ENCODE measurements around the gene IFI44. TPM values are rescaled to one million over a fixed set of nuclear protein-coding genes. Genes with fewer than 3 reads are reported as not detected.

IFI44 gene
- total and polyA plus RNA-seq, 2 experiments from 2014 or later: not detected

DNA sequence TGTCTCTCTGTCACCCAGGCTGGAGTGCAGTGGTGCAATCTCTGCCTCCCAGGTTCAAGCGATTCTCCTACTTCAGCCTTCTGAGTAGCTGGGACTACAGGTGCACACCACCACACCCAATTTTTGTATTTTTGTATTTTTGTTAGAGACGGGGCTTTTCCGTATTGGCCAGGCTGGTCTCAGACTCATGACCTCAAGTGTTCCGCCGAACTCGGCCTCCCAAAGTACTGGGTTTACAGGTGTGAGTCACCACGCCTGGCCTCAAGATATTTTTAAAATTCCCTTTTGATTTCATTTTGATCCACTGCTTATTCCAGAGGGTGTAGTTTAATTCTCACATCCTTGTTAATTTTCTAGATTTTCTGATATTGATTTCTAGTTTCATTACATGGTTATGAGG is 25.6 kb upstream of the IFI44 start:
- Mint-ChIP-seq H3K27ac (no peak overlapping the region), H3K36me3 (ENCODE audit: low read depth) (no peaks in the 10 kb centered on the region), H3K9me3 (no peaks in the 10 kb centered on the region), H3K4me1 (no peaks in the 10 kb centered on the region), H3K4me3 (no peak overlapping the region), H3K27me3 (ENCODE audit: insufficient read depth, low read depth, poor library complexity) (peaks cover 2% of the 10 kb centered on the region)
- no peaks in the 10 kb centered on the region for H4K20me1 ChIP-seq (replicated peaks; ENCODE audit: insufficient read depth)
- no peaks in the 10 kb centered on the region for H3K36me3 ChIP-seq (ENCODE audit: insufficient read depth)
- no peaks in the 10 kb centered on the region for H3K27me3 ChIP-seq (ENCODE audit: insufficient read depth)
- H3K9me2 ChIP-seq (ENCODE audit: insufficient read depth): no peaks in the 10 kb centered on the region
- H2AFZ ChIP-seq: no peak overlapping the region
- no peaks in the 10 kb centered on the region for H3K79me2 ChIP-seq (replicated peaks; ENCODE audit: insufficient read depth)
- no peak overlapping the region for H3K27ac ChIP-seq (ENCODE audit: low read depth)
- H3K4me1 ChIP-seq (ENCODE audit: insufficient read depth): no peaks in the 10 kb centered on the region
- H3K4me2 ChIP-seq: no peak overlapping the region
- DNase-seq (ENCODE audit: low spot score) (no peak), ATAC-seq (no peak)
- no peaks in the 10 kb centered on the region for H3F3A ChIP-seq (replicated peaks; ENCODE audit: low read depth)
- TF ChIP-seq ZNF331 (CRISPR knock-in tag; IDR thresholded peaks at IDR 0.05; ENCODE audit: low read depth): no peak
- no peak for TF ChIP-seq EZH2 (IDR thresholded peaks at IDR 0.05; ENCODE audit: low read depth, unreplicated experiment)
- TF ChIP-seq JUNB (IDR thresholded peaks at IDR 0.05; ENCODE audit: unreplicated experiment): no peak
- TF ChIP-seq NANOG (IDR thresholded peaks at IDR 0.05; ENCODE audit: borderline replicate concordance): no peak
- TF ChIP-seq EZH2phosphoT487 (IDR thresholded peaks at IDR 0.05; ENCODE audit: unreplicated experiment): no peak
- no peak for TF ChIP-seq POLR2AphosphoS5 (IDR thresholded peaks at IDR 0.05; ENCODE audit: low read depth)
- no peak for TF ChIP-seq REST (IDR thresholded peaks at IDR 0.05; ENCODE audit: unreplicated experiment)
- TF ChIP-seq, protein P1, sequence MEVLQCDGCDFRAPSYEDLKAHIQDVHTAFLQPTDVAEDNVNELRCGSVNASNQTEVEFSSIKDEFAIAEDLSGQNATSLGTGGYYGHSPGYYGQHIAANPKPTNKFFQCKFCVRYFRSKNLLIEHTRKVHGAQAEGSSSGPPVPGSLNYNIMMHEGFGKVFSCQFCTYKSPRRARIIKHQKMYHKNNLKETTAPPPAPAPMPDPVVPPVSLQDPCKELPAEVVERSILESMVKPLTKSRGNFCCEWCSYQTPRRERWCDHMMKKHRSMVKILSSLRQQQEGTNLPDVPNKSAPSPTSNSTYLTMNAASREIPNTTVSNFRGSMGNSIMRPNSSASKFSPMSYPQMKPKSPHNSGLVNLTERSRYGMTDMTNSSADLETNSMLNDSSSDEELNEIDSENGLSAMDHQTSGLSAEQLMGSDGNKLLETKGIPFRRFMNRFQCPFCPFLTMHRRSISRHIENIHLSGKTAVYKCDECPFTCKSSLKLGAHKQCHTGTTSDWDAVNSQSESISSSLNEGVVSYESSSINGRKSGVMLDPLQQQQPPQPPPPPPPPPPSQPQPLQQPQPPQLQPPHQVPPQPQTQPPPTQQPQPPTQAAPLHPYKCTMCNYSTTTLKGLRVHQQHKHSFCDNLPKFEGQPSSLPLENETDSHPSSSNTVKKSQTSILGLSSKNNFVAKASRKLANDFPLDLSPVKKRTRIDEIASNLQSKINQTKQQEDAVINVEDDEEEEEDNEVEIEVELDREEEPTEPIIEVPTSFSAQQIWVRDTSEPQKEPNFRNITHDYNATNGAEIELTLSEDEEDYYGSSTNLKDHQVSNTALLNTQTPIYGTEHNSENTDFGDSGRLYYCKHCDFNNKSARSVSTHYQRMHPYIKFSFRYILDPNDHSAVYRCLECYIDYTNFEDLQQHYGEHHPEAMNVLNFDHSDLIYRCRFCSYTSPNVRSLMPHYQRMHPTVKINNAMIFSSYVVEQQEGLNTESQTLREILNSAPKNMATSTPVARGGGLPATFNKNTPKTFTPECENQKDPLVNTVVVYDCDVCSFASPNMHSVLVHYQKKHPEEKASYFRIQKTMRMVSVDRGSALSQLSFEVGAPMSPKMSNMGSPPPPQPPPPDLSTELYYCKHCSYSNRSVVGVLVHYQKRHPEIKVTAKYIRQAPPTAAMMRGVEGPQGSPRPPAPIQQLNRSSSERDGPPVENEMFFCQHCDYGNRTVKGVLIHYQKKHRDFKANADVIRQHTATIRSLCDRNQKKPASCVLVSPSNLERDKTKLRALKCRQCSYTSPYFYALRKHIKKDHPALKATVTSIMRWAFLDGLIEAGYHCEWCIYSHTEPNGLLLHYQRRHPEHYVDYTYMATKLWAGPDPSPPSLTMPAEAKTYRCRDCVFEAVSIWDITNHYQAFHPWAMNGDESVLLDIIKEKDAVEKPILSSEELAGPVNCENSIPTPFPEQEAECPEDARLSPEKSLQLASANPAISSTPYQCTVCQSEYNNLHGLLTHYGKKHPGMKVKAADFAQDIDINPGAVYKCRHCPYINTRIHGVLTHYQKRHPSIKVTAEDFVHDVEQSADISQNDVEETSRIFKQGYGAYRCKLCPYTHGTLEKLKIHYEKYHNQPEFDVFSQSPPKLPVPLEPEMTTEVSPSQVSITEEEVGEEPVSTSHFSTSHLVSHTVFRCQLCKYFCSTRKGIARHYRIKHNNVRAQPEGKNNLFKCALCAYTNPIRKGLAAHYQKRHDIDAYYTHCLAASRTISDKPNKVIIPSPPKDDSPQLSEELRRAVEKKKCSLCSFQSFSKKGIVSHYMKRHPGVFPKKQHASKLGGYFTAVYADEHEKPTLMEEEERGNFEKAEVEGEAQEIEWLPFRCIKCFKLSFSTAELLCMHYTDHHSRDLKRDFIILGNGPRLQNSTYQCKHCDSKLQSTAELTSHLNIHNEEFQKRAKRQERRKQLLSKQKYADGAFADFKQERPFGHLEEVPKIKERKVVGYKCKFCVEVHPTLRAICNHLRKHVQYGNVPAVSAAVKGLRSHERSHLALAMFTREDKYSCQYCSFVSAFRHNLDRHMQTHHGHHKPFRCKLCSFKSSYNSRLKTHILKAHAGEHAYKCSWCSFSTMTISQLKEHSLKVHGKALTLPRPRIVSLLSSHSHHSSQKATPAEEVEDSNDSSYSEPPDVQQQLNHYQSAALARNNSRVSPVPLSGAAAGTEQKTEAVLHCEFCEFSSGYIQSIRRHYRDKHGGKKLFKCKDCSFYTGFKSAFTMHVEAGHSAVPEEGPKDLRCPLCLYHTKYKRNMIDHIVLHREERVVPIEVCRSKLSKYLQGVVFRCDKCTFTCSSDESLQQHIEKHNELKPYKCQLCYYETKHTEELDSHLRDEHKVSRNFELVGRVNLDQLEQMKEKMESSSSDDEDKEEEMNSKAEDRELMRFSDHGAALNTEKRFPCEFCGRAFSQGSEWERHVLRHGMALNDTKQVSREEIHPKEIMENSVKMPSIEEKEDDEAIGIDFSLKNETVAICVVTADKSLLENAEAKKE (CRISPR knock-in tag; IDR thresholded peaks at IDR 0.05): no peak
- H3K4me3 ChIP-seq: no peak overlapping the region

Data from GM23338 (cell line).